ENCODE results near the gene AHCYL2.
"Not testable (repeated sequence)": the region's sequence is repeated elsewhere in the genome, so short reads cannot be mapped to it uniquely, and the experiment has no call there.

The AHCYL2 gene

GRCh38 chr7:129433847-129434674 lies 209.2 kb downstream of the AHCYL2 start, which contains the start of gene STRIP2:
Gene STRIP2 (plus strand): TSS chr7:129434432. CDS start chr7:129434473, 41 bp downstream.
- peak; percentile 29 to 77 for DNase-seq

GRCh38 chr7:129434675-129435318 lies 210.0 kb downstream of the AHCYL2 start:
- DNase-seq, result no peak

DNA sequence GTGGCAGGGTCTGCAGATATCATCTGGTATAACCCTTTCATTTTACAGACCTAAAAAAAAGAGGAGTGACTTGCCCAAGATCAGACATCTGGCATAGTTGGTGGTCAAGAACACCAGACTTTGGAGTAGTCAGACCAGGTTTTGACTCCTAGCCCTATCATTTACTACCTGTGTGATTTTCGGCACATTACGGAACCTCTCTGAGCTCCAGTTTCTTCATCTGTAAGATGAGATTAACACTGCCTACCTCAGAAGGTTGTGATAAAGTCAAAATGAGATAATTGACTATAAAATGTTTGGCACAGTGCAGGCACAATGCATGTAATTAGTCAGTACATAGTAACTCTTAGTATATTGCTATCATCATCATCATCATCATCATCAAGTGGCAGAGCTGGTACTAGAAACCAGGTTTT lies 210.6 kb downstream of the AHCYL2 start:
- no peak for DNase-seq

DNA sequence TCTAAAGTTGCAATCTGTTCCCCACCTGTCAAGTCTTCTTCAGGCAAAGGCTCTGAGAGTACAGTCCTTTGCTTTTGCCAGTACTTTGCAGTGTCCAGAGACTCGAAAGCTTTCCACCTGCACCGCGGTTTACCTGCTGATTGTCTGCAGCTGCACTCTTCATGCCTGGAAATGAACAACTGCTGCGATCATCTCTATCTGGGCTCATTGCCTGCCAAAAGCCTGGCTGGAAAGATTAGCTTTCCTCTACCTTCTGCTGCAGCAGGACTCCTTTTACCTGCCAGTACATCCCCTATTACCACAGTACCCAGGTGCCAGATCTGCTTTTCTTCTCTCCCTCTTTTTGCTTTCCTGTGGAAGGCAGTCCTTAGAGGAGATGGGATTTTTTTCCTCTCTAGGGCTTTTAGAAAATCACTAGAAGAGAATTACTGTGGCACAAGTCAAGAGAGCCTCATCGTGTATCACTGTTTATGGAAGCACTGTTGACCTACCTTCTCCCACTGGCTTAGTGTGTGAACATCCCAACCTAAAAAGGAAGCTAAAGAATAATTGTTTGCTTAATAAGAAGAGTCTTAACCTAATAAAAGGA lies 211.6 kb downstream of the AHCYL2 start:
- no peak for DNase-seq

DNA sequence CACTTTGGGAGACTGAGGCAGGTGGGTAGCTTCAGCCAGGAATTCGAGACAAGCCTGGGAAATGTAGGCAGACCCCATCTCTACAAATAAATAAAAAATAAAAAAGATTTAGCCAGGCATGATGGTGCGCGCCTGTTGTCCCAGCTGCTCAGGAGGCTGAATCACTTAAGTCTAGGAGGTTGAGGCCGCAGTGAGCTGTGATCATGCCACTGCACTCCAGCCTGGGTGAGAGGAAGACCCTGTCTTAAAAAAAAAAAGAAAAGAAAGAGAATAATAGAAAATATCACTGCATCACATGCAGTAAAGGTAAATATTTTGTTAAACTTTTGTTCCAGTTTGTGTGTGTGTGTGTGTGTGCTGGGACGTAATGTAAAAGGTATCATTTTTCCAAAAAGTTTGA lies 212.4 kb downstream of the AHCYL2 start:
- DNase-seq, result no peak

- DNase-seq, result no peak
Measured at GRCh38 chr7:129438281-129438838, 213.5 kb downstream of the AHCYL2 start.

GRCh38 chr7:129438839-129439651 lies 214.2 kb downstream of the AHCYL2 start:
- DNase-seq, result no peak

GRCh38 chr7:129439963-129440625 lies 215.3 kb downstream of the AHCYL2 start:
- DNase-seq, result no peak

GRCh38 chr7:129443612-129444011 lies 218.8 kb downstream of the AHCYL2 start:
- DNase-seq, result no peak

DNA sequence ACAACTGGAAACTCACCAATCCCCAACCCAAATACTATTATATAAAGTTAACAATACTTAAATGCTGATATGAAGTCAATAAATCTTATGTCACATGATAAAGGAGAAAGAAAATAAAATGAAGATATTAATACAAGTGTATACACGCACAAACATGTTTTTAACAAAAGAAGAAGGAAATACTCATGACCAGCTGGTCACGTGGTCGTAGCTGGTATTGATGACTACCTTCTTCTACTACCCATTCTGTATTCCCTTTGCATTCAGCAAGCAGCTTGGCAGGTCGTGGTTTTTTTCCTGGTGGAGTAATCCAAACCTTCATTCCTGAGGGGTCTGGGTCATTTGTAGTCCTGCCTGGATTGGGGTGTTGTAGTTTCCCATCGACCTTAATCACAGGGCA lies 219.9 kb downstream of the AHCYL2 start:
- DNase-seq, result not testable (repeated sequence)

DNA sequence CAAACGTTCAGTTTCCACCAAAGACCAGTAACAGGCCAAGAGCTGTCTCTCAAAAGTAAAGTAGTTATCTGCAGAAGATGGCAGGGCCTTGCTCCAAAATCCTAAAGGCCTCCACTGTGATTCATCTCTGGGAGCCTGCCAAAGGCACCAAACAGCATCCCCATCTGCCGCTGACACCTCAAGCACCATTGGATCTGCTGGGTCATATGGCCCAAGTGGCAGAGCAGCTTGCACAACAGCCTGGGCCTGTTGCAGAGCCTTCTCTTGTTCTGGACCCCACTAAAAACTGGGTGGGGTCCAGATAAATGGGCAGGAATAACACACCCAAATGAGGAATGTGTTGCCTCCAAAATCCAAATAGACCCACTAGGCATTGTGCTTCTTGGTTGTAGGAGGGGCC lies 222.1 kb downstream of the AHCYL2 start:
- DNase-seq, result peak in 1 of 2 experiments; percentile 52

DNA sequence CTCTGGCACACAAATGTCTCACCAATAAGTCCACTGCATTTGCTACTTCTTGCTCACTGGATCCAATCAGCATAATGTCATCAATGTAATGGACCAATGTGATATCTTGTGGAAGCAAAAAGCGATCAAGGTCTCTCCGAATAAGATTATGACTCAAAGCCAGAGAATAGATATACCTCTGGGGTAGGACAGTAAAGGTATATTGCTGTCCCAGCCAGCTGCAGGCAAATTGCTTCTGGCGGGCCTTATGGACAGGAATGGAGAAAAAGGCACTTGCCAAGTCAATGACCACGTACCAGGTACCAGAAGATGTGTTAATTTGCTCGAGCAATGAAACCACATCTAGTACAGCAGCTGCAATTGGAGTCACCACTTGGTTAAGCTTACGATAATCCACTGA lies 222.6 kb downstream of the AHCYL2 start:
- DNase-seq, result not testable (repeated sequence)

DNA sequence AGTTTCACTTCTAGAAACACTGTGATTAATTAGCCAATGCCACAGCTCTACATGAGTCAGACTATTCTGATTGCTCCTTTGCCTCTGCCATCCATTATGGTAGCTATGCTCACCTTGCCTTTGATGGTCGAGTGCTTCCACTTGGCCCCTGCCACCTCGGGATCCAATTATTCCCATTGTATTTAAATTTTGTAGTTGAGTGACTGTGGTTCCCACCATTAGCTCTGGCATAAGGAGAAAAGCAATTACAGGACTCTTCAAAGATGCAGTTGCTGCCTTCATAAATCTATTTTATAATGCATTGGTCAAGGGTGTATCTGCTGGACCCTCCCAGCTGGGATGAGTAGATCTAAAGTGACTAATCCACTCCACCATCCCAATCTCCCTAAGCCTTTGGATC lies 223.8 kb downstream of the AHCYL2 start:
- DNase-seq, result not testable (repeated sequence)

GRCh38 chr7:129450295-129450694 lies 225.5 kb downstream of the AHCYL2 start:
- no peak for DNase-seq

DNA sequence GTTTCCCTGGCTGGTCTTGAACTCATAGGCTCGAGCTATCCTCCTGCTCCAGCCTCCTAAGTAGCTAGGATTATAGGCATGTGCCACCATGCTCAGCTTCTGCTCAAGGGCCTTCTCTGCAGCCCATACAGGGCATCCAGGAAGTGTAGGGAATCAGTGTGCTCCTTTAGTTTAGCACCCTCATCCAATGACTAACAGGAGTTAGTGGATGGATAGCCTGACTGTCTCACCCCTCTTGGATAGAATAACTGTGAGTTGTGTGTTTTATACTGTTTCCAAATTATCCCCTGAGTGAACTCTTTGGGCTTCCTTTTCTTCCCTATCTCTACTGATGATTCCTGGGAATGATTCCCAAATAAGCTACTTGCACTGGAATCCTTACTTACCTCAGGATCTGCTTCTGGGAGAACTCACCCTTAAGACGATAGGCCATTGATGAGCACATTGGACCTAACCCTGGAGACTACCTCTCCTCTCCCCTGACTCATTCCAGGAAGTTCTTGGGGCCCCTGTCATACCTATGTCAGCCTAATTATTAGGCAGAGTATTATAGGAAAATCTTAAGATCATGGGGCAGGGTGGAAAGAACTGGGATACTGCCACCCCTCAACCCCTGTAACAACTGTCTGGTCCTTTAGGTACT lies 227.9 kb downstream of the AHCYL2 start:
- no peak for DNase-seq

DNA sequence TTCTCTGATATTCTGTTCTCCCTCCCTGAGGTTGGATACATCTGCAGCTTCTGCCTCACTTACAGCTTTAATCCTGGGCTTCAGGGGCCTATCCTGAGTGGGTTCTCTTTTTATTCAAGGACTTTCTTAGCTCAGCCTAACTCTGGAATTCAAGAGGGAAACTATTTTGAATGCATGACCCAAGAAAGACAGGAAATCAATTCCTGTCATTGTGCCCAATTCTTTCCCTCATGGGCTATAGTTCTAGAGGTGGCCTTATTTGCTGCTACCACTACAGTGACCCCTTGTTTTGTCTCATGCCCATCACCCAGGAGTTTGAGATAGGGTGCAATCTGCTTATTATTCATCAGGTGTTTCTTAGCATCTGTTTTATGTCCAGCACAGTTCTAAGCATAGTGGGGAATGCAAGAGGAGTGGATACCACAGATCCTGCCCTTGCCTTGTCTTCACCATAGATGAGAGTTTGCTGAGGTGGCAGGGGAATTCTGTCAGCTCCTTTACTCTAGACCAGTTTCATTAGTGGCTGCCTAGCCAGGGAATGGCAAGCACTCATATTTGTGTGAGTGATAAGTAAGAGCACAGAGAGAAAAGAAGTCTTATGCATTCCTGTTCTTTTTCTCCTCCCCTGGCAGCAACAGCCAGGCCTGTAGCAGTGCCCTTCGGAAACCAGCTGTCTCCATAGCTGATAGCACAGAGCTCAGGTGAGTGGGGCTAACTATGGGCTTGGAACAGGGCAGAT lies 228.8 kb downstream of the AHCYL2 start:
- no peak for DNase-seq

DNA sequence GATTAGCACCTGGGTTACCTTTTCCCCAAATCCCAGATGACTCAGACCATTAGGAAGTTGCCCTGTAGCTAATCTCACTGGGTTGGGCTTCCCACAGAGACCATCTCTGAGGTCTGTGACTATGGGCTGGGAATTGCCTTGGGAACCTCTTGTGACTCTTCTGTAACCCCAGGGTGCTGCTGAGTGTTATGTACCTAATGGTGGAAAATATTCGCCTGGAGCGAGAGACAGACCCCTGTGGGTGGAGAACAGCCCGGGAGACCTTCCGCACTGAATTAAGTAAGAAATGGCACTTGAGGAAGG lies 229.4 kb downstream of the AHCYL2 start:
- no peak for DNase-seq

- DNase-seq, result no peak
Measured at GRCh38 chr7:129456421-129456820, 231.6 kb downstream of the AHCYL2 start.

DNA sequence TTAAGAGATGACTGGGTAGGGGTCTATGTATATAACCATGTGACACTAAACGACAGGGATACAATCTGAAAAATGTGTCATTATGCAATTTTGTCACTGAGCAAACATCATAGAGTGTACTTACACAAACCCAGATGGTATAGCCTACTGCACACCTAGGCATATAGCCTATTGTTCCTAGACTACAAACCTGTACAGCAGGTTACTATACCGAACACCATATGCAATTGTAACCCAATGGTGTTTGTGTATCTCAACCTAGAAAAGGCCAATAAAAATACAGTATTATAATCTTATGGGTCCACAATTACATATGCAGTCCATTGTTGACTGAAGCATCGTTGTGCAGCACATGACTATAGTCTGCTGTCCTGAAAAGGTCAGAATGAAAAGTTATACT lies 232.3 kb downstream of the AHCYL2 start:
- no peak for DNase-seq

- no peak for DNase-seq
Measured at GRCh38 chr7:129458171-129458570, 233.3 kb downstream of the AHCYL2 start.

GRCh38 chr7:129461809-129462208 lies 237.0 kb downstream of the AHCYL2 start:
- DNase-seq, result no peak
